Ovary (tissue), 9 donors: Measurements from ENCODE around the gene PGBD1. TPM values are rescaled to one million over a fixed set of nuclear protein-coding genes. Genes with fewer than 3 reads are reported as not detected.

Experiments
- DNase-seq, 5 donors: peaks; one replicate each; pipeline ENCODE4 v3.0.0-alpha.2; 2019 to 2020
- H3K27ac ChIP-seq, 2 donors: fragments of 200-600 bp; one replicate each; pipeline versions ENCODE4 v1.5.1 to v1.8.0; 2019 to 2022
- H3K27me3 ChIP-seq: fragments of 200-600 bp; one replicate; pipeline ENCODE4 v1.8.0; 2022
- H3K36me3 ChIP-seq: fragments of 200-600 bp; sonication (generic); one replicate; pipeline ENCODE4 v1.5.1; 2019
- H3K4me1 ChIP-seq: one replicate; pipeline ENCODE4 v1.8.1; 2013; ENCODE audit warnings: mild to moderate bottlenecking, moderate library complexity; ENCODE audit not compliant: insufficient read depth
- H3K4me3 ChIP-seq: fragments of 200-600 bp; sonication (generic); one replicate; pipeline ENCODE4 v1.5.1; 2017
- H3K9me3 ChIP-seq, 2 donors: fragments of 200-600 bp in 1 of 2; sonication (generic) in 1 of 2; one replicate each; pipeline versions ENCODE4 v1.5.1 to v1.8.1; 2013 to 2019; ENCODE audit warnings: mild to moderate bottlenecking in 1 of 2, moderate library complexity in 1 of 2
- EP300 ChIP-seq: sonication (generic); formaldehyde crosslinking; IDR thresholded peaks from one replicate; pipeline ENCODE4 v1.6.1; 2017; ENCODE audit warnings: antibody characterized with exemption
- POLR2A ChIP-seq: fragments of 450-650 bp; IDR thresholded peaks from one replicate; pipeline ENCODE4 v1.6.1; 2017; ENCODE audit warnings: antibody characterized with exemption, mild to moderate bottlenecking, moderate library complexity
- WGBS, 3 donors: extraction: QIAGEN DNeasy Blood & Tissue Kit in 1 of 3; methylation state at CpG; one replicate each; pipeline versions ENCODE4 v1.1.5 to v1.1.7; 2013 to 2017; 5-methylcytosine and 5-hydroxymethylcytosine counted together
- intact Hi-C, 4 donors: fragments of 100-400 bp; cut with DNase I; formaldehyde crosslinking; loops; one replicate each; pipeline versions ENCODE4 v1.11.0 to v1.15.1; 2022 to 2023
- polyA plus RNA-seq, 2 donors: library from polyadenylated mRNA; stranded (reverse); fragments of 200-250 nt in 1 of 2; fragments of 350-450 nt in 1 of 2; fragmentation: Illumina TruSeq in 1 of 2; extraction: RNeasy Lipid Tissue Mini Kit (QIAGEN cat#74804) in 1 of 2; gene quantifications; one replicate each; pipeline ENCODE4 v1.2.3, GENCODE V29; 2013 to 2014
- total RNA-seq, 7 donors: library from RNA; depleted of rRNA in 2 of 7; stranded (reverse); fragments of >200 nt in 2 of 7; fragmentation: NEBNext Ultra II Directional in 3 of 7; extraction: Animal tissue kit (Norgen Biotek cat#: 25700) in 3 of 7; gene quantifications; one replicate each; pipeline versions ENCODE4 v1.1.0 to v1.2.4, GENCODE V29; 2016 to 2023
- TF ChIP-seq, protein P1 (sequence below), 3 donors: fragments of 450-650 bp in 2 of 3; fragments of 200-600 bp in 1 of 3; IDR thresholded peaks; one replicate each; pipeline versions ENCODE4 v1.5.1 to v1.8.0; 2016 to 2022; ENCODE audit warnings: antibody characterized with exemption in 3 of 3, mild to moderate bottlenecking in 1 of 3
- donor health status: DM: no; HTN: no; CAD: no; lungs with moderate emphysema.
- donor health status: DM: no; HTN: no; CAD: no.
- donor health status: Bipolar disorder and iron deficiency.
- donor health status: DM: yes; HTN: yes; CAD: no.
- donor health status: DM: no; HTN: no; CAD: no.
- donor health status: DM: yes; HTN: yes; CAD: no.

PGBD1 gene
- total and polyA plus RNA-seq, 9 donors: 1.8 to 5.0 (median 3.5) TPM

DNA sequence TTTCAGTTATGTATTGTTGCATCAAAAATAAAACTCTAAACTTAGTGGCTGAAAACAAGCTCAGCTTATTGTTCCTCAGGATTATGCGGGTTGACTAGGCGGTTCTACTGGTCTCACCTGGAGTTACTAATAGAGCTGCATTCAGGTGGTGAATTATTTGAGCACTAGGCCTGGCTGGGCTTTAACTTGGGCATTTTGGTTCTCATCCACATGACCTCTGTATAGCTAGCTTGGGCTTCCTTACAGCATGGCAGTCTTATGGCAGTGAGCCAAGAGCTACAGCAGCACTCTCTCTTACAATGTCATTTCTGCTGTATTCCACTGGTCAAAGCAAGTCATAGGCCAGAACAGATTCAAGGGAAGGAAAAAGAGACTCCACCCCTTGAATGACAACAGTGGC is 1.6 kb downstream of the PGBD1 start:
- no peak overlapping the region for H3K27ac ChIP-seq
- H3K4me1 ChIP-seq: peaks cover 3% of the 10 kb centered on the region
- DNase-seq: no peak
- no peak overlapping the region for H3K4me3 ChIP-seq
- H3K36me3 ChIP-seq: no peaks in the 10 kb centered on the region
- intact Hi-C loops: loop anchor here in 1 of 4 donors (5.0 kb wide), 1 partner anchor 39 kb away; no protein-coding TSS in a partner anchor
- no peaks in the 10 kb centered on the region for H3K27me3 ChIP-seq
- WGBS, 3 donors: 99 to 100% (median 99%) methylated on average over 2 of the region's 2 CpGs
- peaks cover 0 to 4% of the 10 kb centered on the region in 2 donors for H3K9me3 ChIP-seq
- TF ChIP-seq, protein P1, sequence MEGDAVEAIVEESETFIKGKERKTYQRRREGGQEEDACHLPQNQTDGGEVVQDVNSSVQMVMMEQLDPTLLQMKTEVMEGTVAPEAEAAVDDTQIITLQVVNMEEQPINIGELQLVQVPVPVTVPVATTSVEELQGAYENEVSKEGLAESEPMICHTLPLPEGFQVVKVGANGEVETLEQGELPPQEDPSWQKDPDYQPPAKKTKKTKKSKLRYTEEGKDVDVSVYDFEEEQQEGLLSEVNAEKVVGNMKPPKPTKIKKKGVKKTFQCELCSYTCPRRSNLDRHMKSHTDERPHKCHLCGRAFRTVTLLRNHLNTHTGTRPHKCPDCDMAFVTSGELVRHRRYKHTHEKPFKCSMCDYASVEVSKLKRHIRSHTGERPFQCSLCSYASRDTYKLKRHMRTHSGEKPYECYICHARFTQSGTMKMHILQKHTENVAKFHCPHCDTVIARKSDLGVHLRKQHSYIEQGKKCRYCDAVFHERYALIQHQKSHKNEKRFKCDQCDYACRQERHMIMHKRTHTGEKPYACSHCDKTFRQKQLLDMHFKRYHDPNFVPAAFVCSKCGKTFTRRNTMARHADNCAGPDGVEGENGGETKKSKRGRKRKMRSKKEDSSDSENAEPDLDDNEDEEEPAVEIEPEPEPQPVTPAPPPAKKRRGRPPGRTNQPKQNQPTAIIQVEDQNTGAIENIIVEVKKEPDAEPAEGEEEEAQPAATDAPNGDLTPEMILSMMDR (IDR thresholded peaks at IDR 0.05): no peak

DNA sequence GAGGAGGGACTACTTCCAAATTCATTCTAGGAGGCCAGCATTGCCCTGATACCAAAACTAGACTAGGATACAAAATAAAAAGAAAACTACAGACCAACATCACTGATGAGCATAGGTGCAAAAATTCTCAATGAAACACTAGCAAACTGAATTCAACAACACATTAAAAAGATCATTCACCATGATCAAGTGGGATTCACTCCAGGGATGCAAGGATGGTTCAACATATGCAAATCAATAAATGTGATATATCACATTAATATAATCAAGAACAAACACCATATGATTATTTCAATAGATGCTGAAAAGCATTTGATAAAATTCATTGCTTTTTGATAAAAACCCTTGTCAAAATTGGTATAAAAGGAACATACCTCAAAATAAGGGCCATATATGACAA is 10.2 kb downstream of the PGBD1 start:
- intact Hi-C loops: no loop called here
- H3K4me3 ChIP-seq: no peak overlapping the region
- H3K27ac ChIP-seq: no peak overlapping the region
- TF ChIP-seq, protein P1 (IDR thresholded peaks at IDR 0.05): no peak
- TF ChIP-seq EP300: no peak
- no peak for TF ChIP-seq POLR2A
- no peaks in the 10 kb centered on the region for H3K27me3 ChIP-seq
- no peaks in the 10 kb centered on the region for H3K4me1 ChIP-seq
- H3K36me3 ChIP-seq: no peaks in the 10 kb centered on the region
- DNase-seq: no peak
- H3K9me3 ChIP-seq: no peaks in the 10 kb centered on the region

DNA sequence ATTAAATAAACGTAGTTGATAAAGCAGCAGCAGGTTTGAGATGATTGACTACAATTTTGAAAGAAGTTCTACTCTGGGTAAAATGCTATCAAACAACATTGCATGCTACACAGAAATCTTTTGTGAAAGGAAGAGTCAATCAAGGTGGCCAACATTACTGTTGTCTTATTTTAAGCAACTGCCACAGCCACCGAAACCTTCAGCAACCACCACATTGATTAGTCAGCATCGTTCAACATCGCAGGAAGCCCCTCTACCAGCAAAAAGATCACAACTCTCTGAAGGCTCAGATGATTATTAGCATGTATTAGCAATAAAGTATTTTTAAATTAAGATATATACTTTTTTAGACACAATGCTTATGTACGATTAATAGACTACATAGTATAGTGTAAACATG is 14.0 kb downstream of the PGBD1 start:
- Histone ChIP-seq H3K4me3 (no peak overlapping the region), H3K27ac (no peak overlapping the region), H3K36me3 (no peaks in the 10 kb centered on the region), H3K9me3 (no peaks in the 10 kb centered on the region), H3K4me1 (no peaks in the 10 kb centered on the region), H3K27me3 (no peaks in the 10 kb centered on the region)
- TF ChIP-seq, protein P1 (IDR thresholded peaks at IDR 0.05): no peak
- TF ChIP-seq POLR2A (no peak), EP300 (no peak)
- DNase-seq: no peak
- intact Hi-C loops: no loop called here
- WGBS, 3 donors: 94 to 98% (median 95%) methylated on average over 5 of the region's 5 CpGs

DNA sequence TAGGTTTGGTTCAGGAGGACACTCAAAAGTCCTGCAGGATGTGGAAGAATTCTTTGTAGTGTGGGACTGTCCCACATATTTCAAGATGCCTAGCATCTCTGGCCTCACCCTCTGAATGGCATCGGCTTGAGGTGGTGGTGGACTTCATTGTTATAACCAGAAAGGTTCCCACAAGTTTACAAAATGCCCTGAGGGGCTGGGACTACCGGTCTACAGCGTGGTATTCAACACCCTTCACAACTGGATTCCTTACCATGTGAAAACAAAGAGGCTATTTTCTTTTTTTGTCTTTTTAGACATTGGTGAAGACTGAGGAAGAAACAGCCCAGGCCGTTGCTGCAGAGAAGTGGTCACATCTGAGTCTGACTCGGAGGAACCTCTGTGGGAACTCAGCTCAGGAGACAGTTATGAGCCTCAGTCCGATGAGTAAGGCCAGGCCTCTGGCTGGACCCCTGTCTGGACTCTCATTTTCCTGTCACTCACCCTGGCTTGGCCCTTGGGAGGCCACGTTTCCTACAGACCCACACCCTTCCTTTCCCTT is 15.2 kb downstream of the PGBD1 start:
- no peak for DNase-seq
- intact Hi-C loops: no loop called here
- Histone ChIP-seq H3K27me3 (no peaks in the 10 kb centered on the region), H3K27ac (no peak overlapping the region), H3K4me3 (no peak overlapping the region), H3K4me1 (no peaks in the 10 kb centered on the region), H3K36me3 (no peaks in the 10 kb centered on the region), H3K9me3 (no peaks in the 10 kb centered on the region)
- TF ChIP-seq POLR2A: no peak
- TF ChIP-seq, protein P1 (IDR thresholded peaks at IDR 0.05): no peak
- TF ChIP-seq EP300: no peak
- 86 to 96% (median 95%) methylated on average over 7 of the region's 7 CpGs for whole genome bisulfite sequencing, 3 donors
